ENCODE measurements around the gene NPC2. TPM values are rescaled to one million over a fixed set of nuclear protein-coding genes. Genes with fewer than 3 reads are reported as not detected.

NPC2 gene
- total RNA-seq, 1 donor from 2014 or later, result 8.6 TPM

- Mint-ChIP-seq H3K27me3 (ENCODE audit: insufficient read depth) (peaks cover 2% of the 10 kb centered on the region), H3K36me3 (ENCODE audit: low read depth) (no peaks in the 10 kb centered on the region), H3K9me3 (no peaks in the 10 kb centered on the region), H3K4me1 (ENCODE audit: low read depth) (peaks cover 4% of the 10 kb centered on the region), H3K27ac (no peak overlapping the region), H3K4me3 (no peak overlapping the region)
- no peak for DNase-seq (ENCODE audit: low spot score)
- intact Hi-C loops (cut with micrococcal nuclease), result no loop called here
These were observed 11.3 kb upstream of the NPC2 start for GRCh38 chr14:74504412-74504811.

GRCh38 chr14:74503938-74504335 lies 10.8 kb upstream of the NPC2 start:
- H3K36me3 Mint-ChIP-seq (ENCODE audit: low read depth), result no peaks in the 10 kb centered on the region
- H3K27ac Mint-ChIP-seq, result no peak overlapping the region
- H3K4me1 Mint-ChIP-seq (ENCODE audit: low read depth), result peaks cover 4% of the 10 kb centered on the region
- no peaks in the 10 kb centered on the region for H3K9me3 Mint-ChIP-seq
- peaks cover 2% of the 10 kb centered on the region for H3K27me3 Mint-ChIP-seq (ENCODE audit: insufficient read depth)
- no peak overlapping the region for H3K4me3 Mint-ChIP-seq
- DNase-seq (ENCODE audit: low spot score), result no peak
- intact Hi-C loops (cut with micrococcal nuclease), result no loop called here

- Mint-ChIP-seq H3K27ac (no peak overlapping the region), H3K27me3 (ENCODE audit: insufficient read depth) (peaks cover 2% of the 10 kb centered on the region), H3K4me3 (no peak overlapping the region), H3K4me1 (ENCODE audit: low read depth) (peaks cover 4% of the 10 kb centered on the region), H3K9me3 (no peaks in the 10 kb centered on the region), H3K36me3 (ENCODE audit: low read depth) (no peaks in the 10 kb centered on the region)
- intact Hi-C loops (cut with micrococcal nuclease), result no loop called here
- DNase-seq (ENCODE audit: low spot score), result no peak
These were observed 10.3 kb upstream of the NPC2 start for GRCh38 chr14:74503291-74503937.

DNA sequence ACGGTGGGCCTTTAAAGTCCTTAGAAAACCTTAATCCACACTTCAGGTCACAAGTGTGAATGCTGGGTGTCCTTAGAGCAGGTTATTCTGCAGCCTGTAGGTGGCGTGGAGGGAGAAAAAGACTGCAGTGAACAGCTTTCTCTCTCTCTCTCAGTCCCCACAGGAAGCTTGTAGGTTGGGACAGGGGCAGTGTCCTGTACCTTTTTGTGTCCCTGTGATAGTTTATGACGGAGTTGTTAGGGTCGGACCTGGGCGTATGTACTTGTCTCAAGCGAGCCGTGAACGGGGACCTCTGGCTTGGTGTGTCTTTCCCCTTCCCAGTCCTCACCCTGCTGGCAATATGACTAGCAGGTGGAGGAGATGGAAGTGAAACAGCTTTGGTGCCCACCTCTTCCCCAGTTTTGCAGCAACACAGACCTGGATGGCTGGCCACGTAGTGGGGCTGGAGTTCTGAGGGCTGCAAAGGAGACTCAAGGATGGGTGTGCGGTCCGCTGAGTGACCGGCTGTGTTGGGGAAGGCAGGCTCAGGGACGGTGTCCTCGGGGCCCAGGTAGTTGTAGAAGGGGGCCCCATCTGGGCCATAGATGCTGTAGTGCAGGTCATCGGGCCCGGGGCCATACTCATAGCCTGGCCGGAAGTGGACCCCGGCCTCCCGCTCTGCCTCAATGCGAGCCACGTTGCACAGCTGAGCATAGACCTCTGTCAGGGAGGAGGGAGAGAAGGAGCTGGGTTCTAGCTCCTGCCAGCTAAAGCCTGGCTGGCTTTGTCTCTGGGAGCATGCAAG lies 9.3 kb upstream of the NPC2 start:
- peaks cover 2% of the 10 kb centered on the region for H3K27me3 Mint-ChIP-seq (ENCODE audit: insufficient read depth)
- H3K4me3 Mint-ChIP-seq, result no peak overlapping the region
- no peak overlapping the region for H3K27ac Mint-ChIP-seq
- peaks cover 4% of the 10 kb centered on the region for H3K4me1 Mint-ChIP-seq (ENCODE audit: low read depth)
- intact Hi-C loops (cut with micrococcal nuclease), result no loop called here
- H3K36me3 Mint-ChIP-seq (ENCODE audit: low read depth), result no peaks in the 10 kb centered on the region
- no peaks in the 10 kb centered on the region for H3K9me3 Mint-ChIP-seq
- DNase-seq (ENCODE audit: low spot score), result no peak

DNA sequence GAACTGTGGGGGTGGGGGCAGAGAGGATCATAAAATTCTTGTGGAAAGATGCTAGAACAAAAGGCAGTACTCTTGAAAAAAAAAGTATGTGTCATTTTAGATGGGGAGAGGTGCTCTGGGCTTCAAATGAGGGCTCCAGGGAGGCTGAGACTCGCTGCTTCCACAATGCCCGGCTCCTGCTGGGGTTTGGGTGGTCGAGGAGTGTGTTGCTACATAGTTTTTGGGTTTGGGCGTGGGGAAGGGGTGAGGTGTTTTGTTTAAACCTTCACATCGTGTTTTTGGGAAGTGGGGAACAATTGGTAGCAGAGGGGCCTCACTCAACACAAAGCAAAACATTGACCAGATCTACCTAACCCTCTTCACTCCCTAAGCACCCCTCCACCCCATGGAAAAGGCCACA lies 8.6 kb upstream of the NPC2 start:
- peaks cover 4% of the 10 kb centered on the region for H3K4me1 Mint-ChIP-seq (ENCODE audit: low read depth)
- H3K36me3 Mint-ChIP-seq (ENCODE audit: low read depth), result no peaks in the 10 kb centered on the region
- intact Hi-C loops (cut with micrococcal nuclease), result no loop called here
- no peak overlapping the region for H3K27ac Mint-ChIP-seq
- no peak for DNase-seq (ENCODE audit: low spot score)
- no peaks in the 10 kb centered on the region for H3K9me3 Mint-ChIP-seq
- H3K27me3 Mint-ChIP-seq (ENCODE audit: insufficient read depth), result peaks cover 2% of the 10 kb centered on the region
- H3K4me3 Mint-ChIP-seq, result no peak overlapping the region

- no peak for DNase-seq (ENCODE audit: low spot score)
- H3K9me3 Mint-ChIP-seq, result no peaks in the 10 kb centered on the region
- no peak overlapping the region for H3K27ac Mint-ChIP-seq
- H3K36me3 Mint-ChIP-seq (ENCODE audit: low read depth), result no peaks in the 10 kb centered on the region
- peaks cover 2% of the 10 kb centered on the region for H3K27me3 Mint-ChIP-seq (ENCODE audit: insufficient read depth)
- intact Hi-C loops (cut with micrococcal nuclease), result no loop called here
- H3K4me3 Mint-ChIP-seq, result no peak overlapping the region
- peaks cover 4% of the 10 kb centered on the region for H3K4me1 Mint-ChIP-seq (ENCODE audit: low read depth)
These were observed 8.1 kb upstream of the NPC2 start for GRCh38 chr14:74501135-74501614.

GRCh38 chr14:74500417-74501134 lies 7.5 kb upstream of the NPC2 start:
- H3K4me3 Mint-ChIP-seq, result no peak overlapping the region
- no peaks in the 10 kb centered on the region for H3K27me3 Mint-ChIP-seq (ENCODE audit: insufficient read depth)
- peaks cover 5% of the 10 kb centered on the region for H3K4me1 Mint-ChIP-seq (ENCODE audit: low read depth)
- no peak overlapping the region for H3K27ac Mint-ChIP-seq
- intact Hi-C loops (cut with micrococcal nuclease), result no loop called here
- DNase-seq (ENCODE audit: low spot score), result no peak
- H3K36me3 Mint-ChIP-seq (ENCODE audit: low read depth), result no peaks in the 10 kb centered on the region
- H3K9me3 Mint-ChIP-seq, result no peaks in the 10 kb centered on the region

DNA sequence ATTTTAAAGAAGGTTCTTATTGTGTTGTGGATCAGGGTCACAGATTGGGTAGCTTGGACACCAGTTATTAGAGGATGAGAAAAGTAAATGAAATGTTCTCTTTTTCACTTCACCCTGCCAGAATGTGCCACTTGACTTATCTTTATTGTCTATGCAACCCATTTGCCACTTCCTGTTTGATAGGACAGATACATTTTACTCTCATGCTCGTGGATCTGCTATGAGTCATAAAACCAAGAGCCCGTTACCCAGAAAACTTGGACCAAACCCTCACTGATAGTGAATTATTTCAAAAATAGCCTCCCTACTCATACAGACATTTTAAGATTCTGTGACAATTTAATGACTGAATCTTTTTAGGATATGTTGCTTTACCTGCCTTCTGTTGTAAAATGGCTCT lies 2.3 kb upstream of the NPC2 start:
- H3K9me3 Mint-ChIP-seq, result no peaks in the 10 kb centered on the region
- H3K4me3 Mint-ChIP-seq, result no peak overlapping the region
- intact Hi-C loops (cut with micrococcal nuclease), result no loop called here
- H3K27ac Mint-ChIP-seq, result no peak overlapping the region
- no peaks in the 10 kb centered on the region for H3K27me3 Mint-ChIP-seq (ENCODE audit: insufficient read depth)
- no peaks in the 10 kb centered on the region for H3K36me3 Mint-ChIP-seq (ENCODE audit: low read depth)
- H3K4me1 Mint-ChIP-seq (ENCODE audit: low read depth), result peaks cover 20% of the 10 kb centered on the region
- DNase-seq (ENCODE audit: low spot score), result no peak

- no peak within 1 kb of the TSS for H3K4me3 Mint-ChIP-seq
- intact Hi-C loops (cut with micrococcal nuclease), result loop anchor here (1.0 to 5.0 kb wide), 12 partner anchors 86 to 1356 kb away; partner anchors contain the start of genes ABCD4, ALDH6A1, AREL1 and EIF2B2
- peak; percentile 99 for DNase-seq (ENCODE audit: low spot score)
- peaks cover 24% of the 10 kb centered on the region for H3K4me1 Mint-ChIP-seq (ENCODE audit: low read depth)
- H3K9me3 Mint-ChIP-seq, result no peaks in the 10 kb centered on the region
- H3K27me3 Mint-ChIP-seq (ENCODE audit: insufficient read depth), result no peaks in the 10 kb centered on the region
- peak within 1 kb of the TSS; percentile 87 for H3K27ac Mint-ChIP-seq
- H3K36me3 Mint-ChIP-seq (ENCODE audit: low read depth), result no peaks in the 10 kb centered on the region
These were observed 497 bp upstream of the NPC2 start, which contains the start of gene ISCA2 for GRCh38 chr14:74493343-74494261. TSS of gene ISCA2 (plus strand) at chr14:74493765. CDS start at chr14:74493775, 10 bp downstream.

- no peak for DNase-seq (ENCODE audit: low spot score)
- H3K27me3 Mint-ChIP-seq (ENCODE audit: insufficient read depth), result no peaks in the 10 kb centered on the region
- no peak overlapping the region for H3K4me3 Mint-ChIP-seq
- no peaks in the 10 kb centered on the region for H3K9me3 Mint-ChIP-seq
- peaks cover 24% of the 10 kb centered on the region for H3K4me1 Mint-ChIP-seq (ENCODE audit: low read depth)
- intact Hi-C loops (cut with micrococcal nuclease), result loop anchor here (2.0 to 5.0 kb wide), 8 partner anchors 91 to 1355 kb away; partner anchors contain the start of genes ABCD4, AREL1, ERG28 and FCF1
- H3K27ac Mint-ChIP-seq, result no peak overlapping the region
- H3K36me3 Mint-ChIP-seq (ENCODE audit: low read depth), result no peaks in the 10 kb centered on the region
These were observed 939 bp downstream of the NPC2 start for GRCh38 chr14:74491956-74492775.

DNA sequence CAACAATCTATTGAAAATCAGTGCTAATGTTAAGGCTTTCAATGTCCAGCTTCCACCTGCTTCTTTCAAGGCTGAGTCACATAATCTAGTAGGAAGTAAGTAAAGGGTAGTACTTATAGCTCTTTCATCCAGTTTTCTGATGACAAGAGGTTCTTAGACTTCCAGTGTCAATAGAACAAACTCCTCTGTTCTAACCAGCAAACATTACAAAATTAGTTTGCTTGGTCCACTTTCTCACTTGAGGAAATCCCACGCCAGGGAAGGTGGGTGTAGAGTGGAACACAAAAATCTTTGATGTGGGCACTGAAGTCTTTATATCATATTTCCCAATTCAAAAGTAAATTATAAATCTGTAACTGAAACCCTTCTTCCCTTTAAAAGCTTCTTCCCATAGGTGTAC lies 2.6 kb downstream of the NPC2 start:
- DNase-seq (ENCODE audit: low spot score), result no peak
- intact Hi-C loops (cut with micrococcal nuclease), result loop anchor here (5.0 kb wide), 2 partner anchors 272 to 1353 kb away; partner anchors contain the start of genes PSEN1 and YLPM1
- peaks cover 22% of the 10 kb centered on the region for H3K4me1 Mint-ChIP-seq (ENCODE audit: low read depth)
- no peaks in the 10 kb centered on the region for H3K36me3 Mint-ChIP-seq (ENCODE audit: low read depth)
- H3K4me3 Mint-ChIP-seq, result no peak overlapping the region
- no peaks in the 10 kb centered on the region for H3K27me3 Mint-ChIP-seq (ENCODE audit: insufficient read depth)
- H3K9me3 Mint-ChIP-seq, result no peaks in the 10 kb centered on the region
- no peak overlapping the region for H3K27ac Mint-ChIP-seq
